Mesenchymal stem cell (in vitro differentiated cells and primary cell): ENCODE results near the gene DPH1.

Source experiments
- DNase-seq: peaks from one replicate; pipeline ENCODE4 v3.0.0-alpha.2; 2013
- H2AFZ ChIP-seq: one replicate; pipeline ENCODE4 v1.6.1; 2013; ENCODE audit warnings: low read depth, mild to moderate bottlenecking, control low read depth, inconsistent platforms, low read length, moderate library complexity
- H2AK5ac ChIP-seq: 2 replicates; pipeline ENCODE4 v1.6.1; 2013; ENCODE audit warnings: low read length, moderate library complexity, mild to moderate bottlenecking, inconsistent platforms; ENCODE audit not compliant: severe bottlenecking
- H2BK120ac ChIP-seq: one replicate; pipeline ENCODE4 v1.6.1; 2013; ENCODE audit warnings: low read depth, mild to moderate bottlenecking, inconsistent platforms, low read length, moderate library complexity
- H2BK12ac ChIP-seq, 2 experiments: one replicate each; pipeline ENCODE4 v1.6.1; 2013; ENCODE audit warnings: inconsistent platforms in 2 of 2, low read length in 2 of 2, mild to moderate bottlenecking in 2 of 2, moderate library complexity in 2 of 2, control low read depth in 1 of 2
- H2BK15ac ChIP-seq: one replicate; pipeline ENCODE4 v1.6.1; 2013; ENCODE audit warnings: mild to moderate bottlenecking, low read depth, inconsistent platforms; ENCODE audit not compliant: poor library complexity, severe bottlenecking
- H2BK5ac ChIP-seq: 2 replicates; pipeline ENCODE4 v1.6.1; 2013; ENCODE audit warnings: low read depth, mild to moderate bottlenecking, low read length, control low read depth, inconsistent platforms; ENCODE audit not compliant: poor library complexity, severe bottlenecking
- H3K14ac ChIP-seq, 2 experiments: one replicate each; pipeline ENCODE4 v1.6.1; 2013; ENCODE audit warnings: inconsistent platforms in 2 of 2, low read length in 2 of 2, control low read depth in 1 of 2, mild to moderate bottlenecking in 1 of 2, moderate library complexity in 1 of 2
- H3K18ac ChIP-seq, 2 experiments: one replicate each; pipeline ENCODE4 v1.6.1; 2013; ENCODE audit warnings: inconsistent platforms in 2 of 2, low read length in 2 of 2, control low read depth in 1 of 2, low read depth in 1 of 2, mild to moderate bottlenecking in 1 of 2
- H3K23ac ChIP-seq, 2 experiments: one replicate each; pipeline ENCODE4 v1.6.1; 2013; ENCODE audit warnings: inconsistent platforms in 2 of 2, low read length in 2 of 2, mild to moderate bottlenecking in 2 of 2, moderate library complexity in 2 of 2, control low read depth in 1 of 2
- H3K27ac ChIP-seq: 2 replicates; pipeline ENCODE4 v1.5.1; 2013; ENCODE audit warnings: mild to moderate bottlenecking, moderate library complexity, low read length, control low read depth, inconsistent platforms; ENCODE audit not compliant: poor library complexity, severe bottlenecking
- H3K27me3 ChIP-seq, 2 experiments: 2 replicates each; pipeline versions ENCODE4 v1.6.1 to v1.7.0; 2013; ENCODE audit warnings: low read length in 2 of 2, mild to moderate bottlenecking in 2 of 2, moderate library complexity in 2 of 2, control low read depth in 1 of 2, inconsistent platforms in 1 of 2; ENCODE audit not compliant: control insufficient read depth in 1 of 2, insufficient read depth in 1 of 2
- H3K36me3 ChIP-seq, 2 experiments: 2 replicates each; pipeline versions ENCODE4 v1.6.1 to v1.7.0; 2013; ENCODE audit warnings: low read length in 2 of 2, control low read depth in 1 of 2, inconsistent platforms in 1 of 2, low read depth in 1 of 2, mild to moderate bottlenecking in 1 of 2; ENCODE audit not compliant: insufficient read depth in 2 of 2, control insufficient read depth in 1 of 2
- H3K4ac ChIP-seq, 2 experiments: one replicate each; pipeline ENCODE4 v1.6.1; 2013; ENCODE audit warnings: inconsistent platforms in 2 of 2, low read length in 2 of 2, mild to moderate bottlenecking in 2 of 2, moderate library complexity in 2 of 2, control low read depth in 1 of 2, low read depth in 1 of 2
- H3K4me1 ChIP-seq: 2 replicates; pipeline ENCODE4 v1.6.1; 2013; ENCODE audit warnings: low read depth, low read length, control low read depth; ENCODE audit not compliant: control insufficient read depth, insufficient read depth
- H3K4me2 ChIP-seq: 2 replicates; pipeline ENCODE4 v1.6.1; 2013; ENCODE audit warnings: low read length, mild to moderate bottlenecking, inconsistent platforms; ENCODE audit not compliant: poor library complexity, severe bottlenecking
- H3K4me3 ChIP-seq, 2 experiments: 2 replicates each; pipeline versions ENCODE4 v1.5.1 to v1.7.0; 2013; ENCODE audit warnings: low read length in 2 of 2, mild to moderate bottlenecking in 2 of 2, control low read depth in 1 of 2, low read depth in 1 of 2; ENCODE audit not compliant: insufficient read depth in 1 of 2
- H3K79me1 ChIP-seq: replicated peaks from 2 replicates; pipeline ENCODE4 v1.6.1; 2013; ENCODE audit warnings: mild to moderate bottlenecking, control low read depth, low read length, inconsistent platforms; ENCODE audit not compliant: poor library complexity, severe bottlenecking
- H3K9ac ChIP-seq: 2 replicates; pipeline ENCODE4 v1.7.0; 2013; ENCODE audit warnings: mild to moderate bottlenecking, low read length, moderate library complexity
- H3K9me3 ChIP-seq: 2 replicates; pipeline ENCODE4 v1.7.0; 2013; ENCODE audit warnings: mild to moderate bottlenecking, low read length; ENCODE audit not compliant: control insufficient read depth
- H4K8ac ChIP-seq: one replicate; pipeline ENCODE4 v1.6.1; 2013; ENCODE audit warnings: inconsistent platforms, mild to moderate bottlenecking, low read length, moderate library complexity
- H4K91ac ChIP-seq: one replicate; pipeline ENCODE4 v1.6.1; 2013; ENCODE audit warnings: mild to moderate bottlenecking, low read length, inconsistent platforms
- WGBS: methylation state at CpG from one replicate; pipeline ENCODE4 v1.1.7; 2013; ENCODE audit warnings: mixed read lengths; 5-methylcytosine and 5-hydroxymethylcytosine counted together

DPH1 gene

GRCh38 chr17:2035541-2036488 is 5.9 kb downstream of the DPH1 start:
- no peak overlapping the region for H3K18ac ChIP-seq
- H2AK5ac ChIP-seq, result no peak overlapping the region
- no peak overlapping the region for H4K91ac ChIP-seq
- H3K4me2 ChIP-seq, result no peak overlapping the region
- H3K36me3 ChIP-seq, result peaks cover 47 to 55% of the 10 kb centered on the region in 2 experiments
- WGBS, result 96% methylated on average over 28 of the region's 29 CpGs
- DNase-seq, result no peak
- H2AFZ ChIP-seq, result no peak overlapping the region
- no peak overlapping the region for H3K9ac ChIP-seq
- H3K4ac ChIP-seq, result no peak overlapping the region
- no peaks in the 10 kb centered on the region for H3K27me3 ChIP-seq
- peaks cover 22% of the 10 kb centered on the region for H3K4me1 ChIP-seq
- H3K79me1 ChIP-seq, result peaks cover 28% of the 10 kb centered on the region
- H4K8ac ChIP-seq, result no peak overlapping the region
- H2BK5ac ChIP-seq, result no peak overlapping the region
- no peak overlapping the region for H3K4me3 ChIP-seq
- no peak overlapping the region for H2BK12ac ChIP-seq
- no peaks in the 10 kb centered on the region for H3K9me3 ChIP-seq
- H3K23ac ChIP-seq, result no peak overlapping the region
- no peak overlapping the region for H2BK15ac ChIP-seq
- H2BK120ac ChIP-seq, result no peak overlapping the region
- no peak overlapping the region for H3K14ac ChIP-seq
- H3K27ac ChIP-seq, result no peak overlapping the region

- Histone ChIP-seq H2BK5ac (no peak overlapping the region), H2AK5ac (no peak overlapping the region), H3K4me1 (peaks cover 22% of the 10 kb centered on the region), H3K36me3 (peaks cover 51 to 55% of the 10 kb centered on the region in 2 experiments), H3K9me3 (no peaks in the 10 kb centered on the region), H3K79me1 (peaks cover 17% of the 10 kb centered on the region), H2BK15ac (no peak overlapping the region), H4K91ac (no peak overlapping the region), H3K9ac (no peak overlapping the region), H3K18ac (no peak overlapping the region), H4K8ac (no peak overlapping the region), H3K23ac (no peak overlapping the region), H2BK12ac (no peak overlapping the region), H3K4me3 (no peak overlapping the region), H3K27ac (no peak overlapping the region), H3K4me2 (no peak overlapping the region), H2AFZ (no peak overlapping the region), H3K4ac (no peak overlapping the region), H2BK120ac (no peak overlapping the region), H3K27me3 (no peaks in the 10 kb centered on the region), H3K14ac (no peak overlapping the region)
- WGBS, result 99% methylated on average over 10 of the region's 10 CpGs
- no peak for DNase-seq
Observed at GRCh38 chr17:2037155-2037554, 7.2 kb downstream of the DPH1 start.

- Histone ChIP-seq H3K4ac (no peak overlapping the region), H3K36me3 (peaks cover 61 to 66% of the 10 kb centered on the region in 2 experiments), H3K4me3 (no peak overlapping the region), H3K79me1 (peaks cover 19% of the 10 kb centered on the region), H2AK5ac (no peak overlapping the region), H2BK15ac (no peak overlapping the region), H2BK120ac (no peak overlapping the region), H3K27ac (no peak overlapping the region), H3K4me2 (no peak overlapping the region), H2BK12ac (no peak overlapping the region), H2AFZ (no peak overlapping the region), H3K23ac (no peak overlapping the region), H3K4me1 (peaks cover 20% of the 10 kb centered on the region), H3K9ac (no peak overlapping the region), H4K91ac (no peak overlapping the region), H3K14ac (no peak overlapping the region), H4K8ac (no peak overlapping the region), H3K27me3 (no peaks in the 10 kb centered on the region), H3K18ac (no peak overlapping the region), H3K9me3 (no peaks in the 10 kb centered on the region), H2BK5ac (no peak overlapping the region)
- DNase-seq, result peak; percentile 11
- WGBS, result 92% methylated on average over 7 of the region's 7 CpGs
Observed at GRCh38 chr17:2040219-2040827, 10.4 kb downstream of the DPH1 start.

GRCh38 chr17:2040942-2041560 is 11.1 kb downstream of the DPH1 start:
- peak overlapping the region; percentile 16 for H4K8ac ChIP-seq
- H3K27me3 ChIP-seq, result no peaks in the 10 kb centered on the region
- no peak overlapping the region for H2AFZ ChIP-seq
- peaks cover 20% of the 10 kb centered on the region for H3K4me1 ChIP-seq
- H2AK5ac ChIP-seq, result no peak overlapping the region
- H3K4ac ChIP-seq, result peak overlapping the region in 1 of 2 experiments; percentile 22
- no peak for DNase-seq
- H3K9me3 ChIP-seq, result no peaks in the 10 kb centered on the region
- H4K91ac ChIP-seq, result peak overlapping the region; percentile 74
- H2BK5ac ChIP-seq, result no peak overlapping the region
- no peak overlapping the region for H3K14ac ChIP-seq
- 57% methylated on average over 16 of the region's 16 CpGs for WGBS
- H3K9ac ChIP-seq, result peak overlapping the region; percentile 91
- peak overlapping the region; percentile 89 for H3K4me2 ChIP-seq
- H2BK15ac ChIP-seq, result no peak overlapping the region
- no peak overlapping the region for H2BK120ac ChIP-seq
- peaks cover 57 to 59% of the 10 kb centered on the region in 2 experiments for H3K36me3 ChIP-seq
- H2BK12ac ChIP-seq, result no peak overlapping the region
- H3K79me1 ChIP-seq, result peaks cover 19% of the 10 kb centered on the region
- H3K27ac ChIP-seq, result no peak overlapping the region
- H3K4me3 ChIP-seq, result peak overlapping the region; percentile 91
- H3K18ac ChIP-seq, result peak overlapping the region; percentile 26 to 98
- H3K23ac ChIP-seq, result no peak overlapping the region
